ENCODE measurements around the gene CALR.

GRCh38 chr19:12938779-12939601 is 581 bp downstream of the CALR start:
- peak in 4 of 6 experiments; percentile 13 to 34 (median 23) for TF ChIP-seq CTCF (IDR thresholded peaks at IDR 0.05)
- TF ChIP-seq POLR2A (IDR thresholded peaks at IDR 0.05), result no peak
